ENCODE results near the gene PERM1.

GRCh38 chr1:950268-950667, 31.6 kb downstream of the PERM1 start:
- TF ChIP-seq CTCF (IDR thresholded peaks at IDR 0.05; ENCODE audit: low read depth, low read length, missing input control), result no peak
- no peak for TF ChIP-seq TAF1 (conservative IDR thresholded peaks at IDR 0.05)
- TF ChIP-seq EGR1 (IDR thresholded peaks at IDR 0.05; ENCODE audit: low read depth in 2 of 2), result no peak
- TF ChIP-seq JUND (IDR thresholded peaks at IDR 0.05), result no peak
- TF ChIP-seq, protein P1, sequence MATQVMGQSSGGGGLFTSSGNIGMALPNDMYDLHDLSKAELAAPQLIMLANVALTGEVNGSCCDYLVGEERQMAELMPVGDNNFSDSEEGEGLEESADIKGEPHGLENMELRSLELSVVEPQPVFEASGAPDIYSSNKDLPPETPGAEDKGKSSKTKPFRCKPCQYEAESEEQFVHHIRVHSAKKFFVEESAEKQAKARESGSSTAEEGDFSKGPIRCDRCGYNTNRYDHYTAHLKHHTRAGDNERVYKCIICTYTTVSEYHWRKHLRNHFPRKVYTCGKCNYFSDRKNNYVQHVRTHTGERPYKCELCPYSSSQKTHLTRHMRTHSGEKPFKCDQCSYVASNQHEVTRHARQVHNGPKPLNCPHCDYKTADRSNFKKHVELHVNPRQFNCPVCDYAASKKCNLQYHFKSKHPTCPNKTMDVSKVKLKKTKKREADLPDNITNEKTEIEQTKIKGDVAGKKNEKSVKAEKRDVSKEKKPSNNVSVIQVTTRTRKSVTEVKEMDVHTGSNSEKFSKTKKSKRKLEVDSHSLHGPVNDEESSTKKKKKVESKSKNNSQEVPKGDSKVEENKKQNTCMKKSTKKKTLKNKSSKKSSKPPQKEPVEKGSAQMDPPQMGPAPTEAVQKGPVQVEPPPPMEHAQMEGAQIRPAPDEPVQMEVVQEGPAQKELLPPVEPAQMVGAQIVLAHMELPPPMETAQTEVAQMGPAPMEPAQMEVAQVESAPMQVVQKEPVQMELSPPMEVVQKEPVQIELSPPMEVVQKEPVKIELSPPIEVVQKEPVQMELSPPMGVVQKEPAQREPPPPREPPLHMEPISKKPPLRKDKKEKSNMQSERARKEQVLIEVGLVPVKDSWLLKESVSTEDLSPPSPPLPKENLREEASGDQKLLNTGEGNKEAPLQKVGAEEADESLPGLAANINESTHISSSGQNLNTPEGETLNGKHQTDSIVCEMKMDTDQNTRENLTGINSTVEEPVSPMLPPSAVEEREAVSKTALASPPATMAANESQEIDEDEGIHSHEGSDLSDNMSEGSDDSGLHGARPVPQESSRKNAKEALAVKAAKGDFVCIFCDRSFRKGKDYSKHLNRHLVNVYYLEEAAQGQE (IDR thresholded peaks at IDR 0.05), result no peak
- no peak for TF ChIP-seq MAX (IDR thresholded peaks at IDR 0.05)
- no peak for TF ChIP-seq GABPA (IDR thresholded peaks at IDR 0.05 in 1 of 2, conservative IDR thresholded peaks at IDR 0.05 in 1 of 2)
- TF ChIP-seq, protein P2, sequence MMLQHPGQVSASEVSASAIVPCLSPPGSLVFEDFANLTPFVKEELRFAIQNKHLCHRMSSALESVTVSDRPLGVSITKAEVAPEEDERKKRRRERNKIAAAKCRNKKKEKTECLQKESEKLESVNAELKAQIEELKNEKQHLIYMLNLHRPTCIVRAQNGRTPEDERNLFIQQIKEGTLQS (IDR thresholded peaks at IDR 0.05), result no peak
- no peak for TF ChIP-seq SP1 (IDR thresholded peaks at IDR 0.05)

All from liver (tissue), 3 donors.